Transverse colon (tissue), 4 donors: Measurements from ENCODE around the gene CALHM1.

Source experiments
- EP300 ChIP-seq: sonication (generic); formaldehyde crosslinking; IDR thresholded peaks from one replicate; pipeline ENCODE4 v1.6.1; 2017; ENCODE audit warnings: antibody characterized with exemption, low read depth
- POLR2A ChIP-seq: fragments of 450-650 bp; IDR thresholded peaks from one replicate; pipeline ENCODE4 v1.6.1; 2016; ENCODE audit warnings: antibody characterized with exemption, mild to moderate bottlenecking, moderate library complexity
- POLR2AphosphoS5 ChIP-seq, 3 donors: sonication (generic); formaldehyde crosslinking; IDR thresholded peaks; one replicate each; pipeline ENCODE4 v1.6.1; 2016; ENCODE audit warnings: antibody characterized with exemption in 3 of 3
- TF ChIP-seq, protein P1 (sequence below), 5 experiments: fragments of 200-600 bp in 3 of 5; fragments of 450-650 bp in 2 of 5; sonication (generic) in 3 of 5; IDR thresholded peaks; 1 replicate in 2 of 5; 2 replicates in 3 of 5; pipeline ENCODE4 v1.5.1; 2016 to 2017; ENCODE audit warnings: antibody characterized with exemption in 5 of 5, inconsistent platforms in 3 of 5, mild to moderate bottlenecking in 2 of 5, moderate library complexity in 1 of 5

DNA sequence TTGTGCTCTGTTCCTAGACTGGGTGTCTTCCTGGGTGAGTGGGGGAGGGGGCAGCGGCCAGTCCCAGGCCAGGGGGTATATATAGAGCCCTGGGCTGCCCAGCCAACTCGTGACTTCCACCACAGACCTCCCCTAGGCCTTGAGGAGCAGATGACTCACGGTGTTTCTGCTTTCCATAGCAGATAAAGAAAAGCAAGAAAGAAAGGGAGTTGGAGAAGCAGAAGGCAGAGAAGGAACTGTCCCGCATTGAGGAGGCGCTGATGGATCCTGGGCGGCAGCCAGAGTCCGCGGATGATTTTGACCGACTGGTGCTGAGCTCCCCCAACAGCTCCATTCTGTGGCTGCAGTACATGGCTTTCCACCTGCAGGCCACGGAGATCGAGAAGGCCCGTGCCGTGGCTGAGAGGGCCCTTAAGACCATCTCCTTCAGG, 16.7 kb downstream of the CALHM1 start:
- TF ChIP-seq, protein P1, sequence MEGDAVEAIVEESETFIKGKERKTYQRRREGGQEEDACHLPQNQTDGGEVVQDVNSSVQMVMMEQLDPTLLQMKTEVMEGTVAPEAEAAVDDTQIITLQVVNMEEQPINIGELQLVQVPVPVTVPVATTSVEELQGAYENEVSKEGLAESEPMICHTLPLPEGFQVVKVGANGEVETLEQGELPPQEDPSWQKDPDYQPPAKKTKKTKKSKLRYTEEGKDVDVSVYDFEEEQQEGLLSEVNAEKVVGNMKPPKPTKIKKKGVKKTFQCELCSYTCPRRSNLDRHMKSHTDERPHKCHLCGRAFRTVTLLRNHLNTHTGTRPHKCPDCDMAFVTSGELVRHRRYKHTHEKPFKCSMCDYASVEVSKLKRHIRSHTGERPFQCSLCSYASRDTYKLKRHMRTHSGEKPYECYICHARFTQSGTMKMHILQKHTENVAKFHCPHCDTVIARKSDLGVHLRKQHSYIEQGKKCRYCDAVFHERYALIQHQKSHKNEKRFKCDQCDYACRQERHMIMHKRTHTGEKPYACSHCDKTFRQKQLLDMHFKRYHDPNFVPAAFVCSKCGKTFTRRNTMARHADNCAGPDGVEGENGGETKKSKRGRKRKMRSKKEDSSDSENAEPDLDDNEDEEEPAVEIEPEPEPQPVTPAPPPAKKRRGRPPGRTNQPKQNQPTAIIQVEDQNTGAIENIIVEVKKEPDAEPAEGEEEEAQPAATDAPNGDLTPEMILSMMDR (IDR thresholded peaks at IDR 0.05) = no peak
- no peak for TF ChIP-seq POLR2AphosphoS5 (IDR thresholded peaks at IDR 0.05)
- TF ChIP-seq EP300 = no peak
- no peak for TF ChIP-seq POLR2A
